HCT116 (cell line): ENCODE data around the gene S1PR1. TPM values are rescaled to one million over a fixed set of nuclear protein-coding genes. Genes with fewer than 3 reads are reported as not detected.

Experiments
- ATAC-seq: fragments of 200-7000 bp; cut with Tn5 transposase; 2 replicates; pipeline ENCODE4 v1.9.1; 2020; ENCODE audit warnings: mild to moderate bottlenecking, moderate library complexity
- BruUV-seq: library from RNA; stranded (reverse); fragments of 400-500 nt; replicated peaks from 2 replicates; lab custom pipeline; 2021; lab: Mats Ljungman, UMichigan
- CTCF ChIA-PET: fragments of 300-600 bp; sonication (Branson Sonifier 250); formaldehyde crosslinking; loops from one replicate; lab custom pipeline; 2021; ENCODE audit warnings: antibody characterized with exemption; lab: Charles Lee
- POLR2A ChIA-PET: fragments of 300-600, 350-600 bp; sonication (Branson Sonifier 250); formaldehyde crosslinking; loops from one replicate; lab custom pipeline; 2021; ENCODE audit warnings: antibody characterized with exemption; lab: Charles Lee
- RAD21 ChIA-PET, 2 experiments: fragments of 300-600 bp; sonication (Branson Sonifier 250); formaldehyde crosslinking; loops; one replicate each; lab custom pipeline; 2023; ENCODE audit warnings: low total read pairs in 2 of 2; ENCODE audit not compliant: uncharacterized antibody in 2 of 2, unreplicated experiment in 2 of 2, low non-redundant PET in 1 of 2; lab: Charles Lee
- DNase-seq: peaks from one replicate; pipeline ENCODE4 v3.0.0-alpha.2; 2010; ENCODE audit warnings: low read depth, low spot score
- H2AFZ ChIP-seq: fragments of 200-600 bp; shearing (Covaris generic), sonication (generic); 2 replicates; pipeline ENCODE4 v1.6.1; 2017; ENCODE audit warnings: low read depth, mixed run types, mixed read lengths, antibody characterized with exemption, low read length; ENCODE audit not compliant: poor library complexity, severe bottlenecking
- H3K27ac ChIP-seq: 2 replicates; pipeline ENCODE4 v1.5.1; 2012; ENCODE audit warnings: low read depth, low read length
- H3K27me3 ChIP-seq: fragments of 200-600 bp; sonication (generic); 2 replicates; pipeline ENCODE4 v1.6.1; 2016; ENCODE audit warnings: mixed run types, low read length, mixed read lengths; ENCODE audit not compliant: insufficient read depth
- H3K36me3 ChIP-seq, 2 experiments: fragments of 200-500 bp in 1 of 2; fragments of 200-600 bp in 1 of 2; sonication (Bioruptor generic) in 1 of 2; sonication (generic) in 1 of 2; 2 replicates each; pipeline versions ENCODE4 v1.5.1 to v1.6.1; 2014 to 2016; ENCODE audit warnings: low read length in 2 of 2, inconsistent platforms in 1 of 2, mixed read lengths in 1 of 2, mixed run types in 1 of 2; ENCODE audit not compliant: insufficient read depth in 2 of 2, control insufficient read depth in 1 of 2
- H3K4me1 ChIP-seq, 2 experiments: fragments of 200-600 bp in 1 of 2; sonication (generic) in 1 of 2; 2 replicates each; pipeline versions ENCODE4 v1.5.1 to v1.6.1; 2012 to 2017; ENCODE audit warnings: low read length in 2 of 2, inconsistent platforms in 1 of 2, mild to moderate bottlenecking in 1 of 2, mixed read lengths in 1 of 2, mixed run types in 1 of 2, moderate library complexity in 1 of 2; ENCODE audit not compliant: insufficient read depth in 2 of 2, control insufficient read depth in 1 of 2
- H3K4me2 ChIP-seq: fragments of 200-600 bp; sonication (generic); 2 replicates; pipeline ENCODE4 v1.6.1; 2017; ENCODE audit warnings: mixed run types, low read length, mixed read lengths
- H3K4me3 ChIP-seq, 2 experiments: fragments of 200-600 bp in 1 of 2; sonication (generic) in 1 of 2; replicated peaks in 1 of 2; 2 replicates each; pipeline ENCODE4 v1.5.1; 2011 to 2016; ENCODE audit warnings: low read length in 2 of 2, control low read depth in 1 of 2, low read depth in 1 of 2, mild to moderate bottlenecking in 1 of 2, mixed read lengths in 1 of 2, mixed run types in 1 of 2
- H3K79me2 ChIP-seq: fragments of 200-600 bp; sonication (generic); 2 replicates; pipeline ENCODE4 v1.6.1; 2017; ENCODE audit warnings: mild to moderate bottlenecking, mixed run types, low read length, moderate library complexity, mixed read lengths; ENCODE audit not compliant: insufficient read depth
- H3K9ac ChIP-seq: fragments of 200-600 bp; sonication (generic); 2 replicates; pipeline ENCODE4 v1.6.1; 2016; ENCODE audit warnings: low read length, mixed read lengths
- H3K9me2 ChIP-seq: fragments of 200-600 bp; sonication (generic), shearing (Covaris generic); 2 replicates; pipeline ENCODE4 v1.6.1; 2017; ENCODE audit warnings: mixed run types, mild to moderate bottlenecking, moderate library complexity; ENCODE audit not compliant: insufficient read depth
- H3K9me3 ChIP-seq, 2 experiments: fragments of 200-500 bp in 1 of 2; fragments of 200-600 bp in 1 of 2; sonication (Bioruptor generic) in 1 of 2; sonication (generic) in 1 of 2; 2 replicates each; pipeline ENCODE4 v1.6.1; 2014 to 2017; ENCODE audit warnings: low read length in 2 of 2, mixed read lengths in 2 of 2, inconsistent platforms in 1 of 2, low read depth in 1 of 2, mild to moderate bottlenecking in 1 of 2, mixed run types in 1 of 2, moderate library complexity in 1 of 2; ENCODE audit not compliant: control insufficient read depth in 1 of 2, insufficient read depth in 1 of 2
- H4K20me1 ChIP-seq: fragments of 200-600 bp; sonication (generic), shearing (Covaris generic); 2 replicates; pipeline ENCODE4 v1.6.1; 2017; ENCODE audit warnings: mixed run types, mild to moderate bottlenecking, moderate library complexity; ENCODE audit not compliant: insufficient read depth
- CBX3 ChIP-seq: IDR thresholded peaks from 2 replicates; pipeline ENCODE4 v1.6.1; 2012; ENCODE audit warnings: low read depth
- ELF1 ChIP-seq: IDR thresholded peaks from 2 replicates; pipeline ENCODE4 v1.6.1; 2012; ENCODE audit warnings: low read depth, borderline replicate concordance
- EZH2 ChIP-seq: fragments of 200-600 bp; sonication (generic); IDR thresholded peaks from 2 replicates; pipeline ENCODE4 v1.6.1; 2017; ENCODE audit warnings: antibody characterized with exemption, mixed run types
- EZH2phosphoT487 ChIP-seq: fragments of 200-600 bp; IDR thresholded peaks from 2 replicates; pipeline ENCODE4 v1.6.1; 2018; ENCODE audit warnings: antibody characterized with exemption, borderline replicate concordance
- FOSL1 ChIP-seq: IDR thresholded peaks from 2 replicates; pipeline ENCODE4 v1.6.1; 2012; ENCODE audit warnings: low read depth
- POLR2A ChIP-seq: IDR thresholded peaks from 2 replicates; pipeline ENCODE4 v1.7.0; 2011; ENCODE audit warnings: borderline replicate concordance; ENCODE audit not compliant: insufficient read depth, insufficient read length; ENCODE audit errors: extremely low read depth
- RAD21 ChIP-seq: IDR thresholded peaks from 2 replicates; pipeline ENCODE4 v1.6.1; 2012; ENCODE audit warnings: low read depth, mild to moderate bottlenecking
- SIN3A ChIP-seq: IDR thresholded peaks from 2 replicates; pipeline ENCODE4 v1.6.1; 2012; ENCODE audit warnings: low read depth
- SP1 ChIP-seq: IDR thresholded peaks from 2 replicates; pipeline ENCODE4 v1.6.1; 2012; ENCODE audit warnings: low read depth
- SRF ChIP-seq: IDR thresholded peaks from 2 replicates; pipeline ENCODE4 v1.6.1; 2012; ENCODE audit warnings: low read depth
- TCF7L2 ChIP-seq: IDR thresholded peaks from 2 replicates; pipeline ENCODE4 v1.7.0; 2011; ENCODE audit warnings: borderline replicate concordance, inconsistent platforms; ENCODE audit not compliant: insufficient read depth, insufficient read length; ENCODE audit errors: extremely low read depth
- YY1 ChIP-seq: IDR thresholded peaks from 2 replicates; pipeline ENCODE4 v1.6.1; 2011; ENCODE audit warnings: low read length, low read depth, moderate library complexity, mild to moderate bottlenecking; ENCODE audit not compliant: insufficient replicate concordance; ENCODE audit errors: extremely low read depth
- ZFX ChIP-seq: fragments of 450-650 bp; IDR thresholded peaks from 2 replicates; pipeline ENCODE4 v1.6.1; 2017
- ZNF274 ChIP-seq: fragments of 200-500 bp; sonication (Bioruptor generic); IDR thresholded peaks from 2 replicates; pipeline ENCODE4 v1.6.1; 2014; ENCODE audit warnings: mild to moderate bottlenecking, low read depth, low read length, inconsistent platforms
- intact Hi-C: fragments of 100-400 bp; cut with micrococcal nuclease; formaldehyde crosslinking; loops from 2 replicates; pipeline ENCODE4 v1.10.0; 2022
- total RNA-seq: library from RNA; stranded (reverse); gene quantifications from one replicate; pipeline ENCODE4 v1.2.1, GENCODE V29; 2021; ENCODE audit not compliant: unreplicated experiment
- TF ChIP-seq, protein P1 (sequence below): IDR thresholded peaks from 2 replicates; pipeline ENCODE4 v1.6.1; 2012; ENCODE audit warnings: low read depth

Gene S1PR1
- total RNA-seq, 1 experiment from 2014 or later = 0.61 TPM

GRCh38 chr1:101260556-101261350 lies 23.9 kb downstream of the S1PR1 start:
- intact Hi-C loops = no loop called here
- DNase-seq (no peak), ATAC-seq (no peak)
- no peak for TF ChIP-seq SRF
- no peak for TF ChIP-seq EZH2
- no peak for TF ChIP-seq CBX3
- TF ChIP-seq EZH2phosphoT487 = no peak
- TF ChIP-seq SP1 = no peak
- TF ChIP-seq ZFX = no peak
- TF ChIP-seq ELF1 = no peak
- TF ChIP-seq YY1 = no peak
- no peak for TF ChIP-seq SIN3A
- ChIA-PET RAD21 (no interaction called here), CTCF (no interaction called here), POLR2A (no interaction called here)
- H3K4me3 ChIP-seq = no peak overlapping the region
- H3K9ac ChIP-seq = no peak overlapping the region
- no peaks in the 10 kb centered on the region for H3K9me3 ChIP-seq
- no peak overlapping the region for H3K27ac ChIP-seq
- no peak overlapping the region for H3K4me2 ChIP-seq
- no peaks in the 10 kb centered on the region for H4K20me1 ChIP-seq
- no peaks in the 10 kb centered on the region for H3K9me2 ChIP-seq
- no peak overlapping the region for H2AFZ ChIP-seq
- no peaks in the 10 kb centered on the region for H3K36me3 ChIP-seq
- no peaks in the 10 kb centered on the region for H3K79me2 ChIP-seq
- no peaks in the 10 kb centered on the region for H3K27me3 ChIP-seq
- peaks cover 3 to 14% of the 10 kb centered on the region in 2 experiments; a peak in 3 of 4 replicates for H3K4me1 ChIP-seq
- BruUV-seq = no TSS peak

DNA sequence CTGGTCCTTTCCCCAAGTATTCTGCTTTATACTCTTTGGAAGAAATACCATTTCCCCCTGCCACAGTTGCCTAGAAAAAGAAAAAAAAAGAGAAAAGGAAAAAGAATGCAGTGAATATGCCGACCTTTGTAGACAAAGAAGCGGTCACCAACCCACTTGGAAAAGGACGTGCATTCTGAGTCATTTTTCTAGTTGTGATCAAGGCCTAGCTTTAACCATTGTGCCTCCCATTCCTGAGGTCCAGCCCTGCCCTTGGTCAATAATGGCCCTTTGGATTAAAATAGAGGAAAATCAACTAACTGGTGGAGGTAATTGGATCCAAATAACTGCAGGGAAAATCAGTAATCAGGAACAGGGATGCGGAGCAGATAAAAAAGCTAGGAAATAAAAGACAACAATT lies 24.8 kb downstream of the S1PR1 start:
- no peak overlapping the region for H3K4me2 ChIP-seq
- RAD21 ChIA-PET = no interaction called here
- no peak overlapping the region for H2AFZ ChIP-seq
- H4K20me1 ChIP-seq = no peaks in the 10 kb centered on the region
- H3K27me3 ChIP-seq = no peaks in the 10 kb centered on the region
- H3K27ac ChIP-seq = no peak overlapping the region
- no peaks in the 10 kb centered on the region for H3K9me2 ChIP-seq
- H3K9me3 ChIP-seq = no peaks in the 10 kb centered on the region
- no peak overlapping the region for H3K9ac ChIP-seq
- H3K36me3 ChIP-seq = no peaks in the 10 kb centered on the region
- peaks cover 3 to 14% of the 10 kb centered on the region in 2 experiments; a peak in 3 of 4 replicates for H3K4me1 ChIP-seq
- intact Hi-C loops = no loop called here
- BruUV-seq = no TSS peak
- CTCF ChIA-PET = no interaction called here
- DNase-seq = no peak
- no peak for ATAC-seq
- no peak overlapping the region for H3K4me3 ChIP-seq
- POLR2A ChIA-PET = no interaction called here
- no peaks in the 10 kb centered on the region for H3K79me2 ChIP-seq
- TF ChIP-seq ELF1 = no peak
- TF ChIP-seq TCF7L2 = no peak
- no peak for TF ChIP-seq POLR2A
- TF ChIP-seq, protein P1, sequence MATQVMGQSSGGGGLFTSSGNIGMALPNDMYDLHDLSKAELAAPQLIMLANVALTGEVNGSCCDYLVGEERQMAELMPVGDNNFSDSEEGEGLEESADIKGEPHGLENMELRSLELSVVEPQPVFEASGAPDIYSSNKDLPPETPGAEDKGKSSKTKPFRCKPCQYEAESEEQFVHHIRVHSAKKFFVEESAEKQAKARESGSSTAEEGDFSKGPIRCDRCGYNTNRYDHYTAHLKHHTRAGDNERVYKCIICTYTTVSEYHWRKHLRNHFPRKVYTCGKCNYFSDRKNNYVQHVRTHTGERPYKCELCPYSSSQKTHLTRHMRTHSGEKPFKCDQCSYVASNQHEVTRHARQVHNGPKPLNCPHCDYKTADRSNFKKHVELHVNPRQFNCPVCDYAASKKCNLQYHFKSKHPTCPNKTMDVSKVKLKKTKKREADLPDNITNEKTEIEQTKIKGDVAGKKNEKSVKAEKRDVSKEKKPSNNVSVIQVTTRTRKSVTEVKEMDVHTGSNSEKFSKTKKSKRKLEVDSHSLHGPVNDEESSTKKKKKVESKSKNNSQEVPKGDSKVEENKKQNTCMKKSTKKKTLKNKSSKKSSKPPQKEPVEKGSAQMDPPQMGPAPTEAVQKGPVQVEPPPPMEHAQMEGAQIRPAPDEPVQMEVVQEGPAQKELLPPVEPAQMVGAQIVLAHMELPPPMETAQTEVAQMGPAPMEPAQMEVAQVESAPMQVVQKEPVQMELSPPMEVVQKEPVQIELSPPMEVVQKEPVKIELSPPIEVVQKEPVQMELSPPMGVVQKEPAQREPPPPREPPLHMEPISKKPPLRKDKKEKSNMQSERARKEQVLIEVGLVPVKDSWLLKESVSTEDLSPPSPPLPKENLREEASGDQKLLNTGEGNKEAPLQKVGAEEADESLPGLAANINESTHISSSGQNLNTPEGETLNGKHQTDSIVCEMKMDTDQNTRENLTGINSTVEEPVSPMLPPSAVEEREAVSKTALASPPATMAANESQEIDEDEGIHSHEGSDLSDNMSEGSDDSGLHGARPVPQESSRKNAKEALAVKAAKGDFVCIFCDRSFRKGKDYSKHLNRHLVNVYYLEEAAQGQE = no peak
- TF ChIP-seq ZNF274 = no peak
- TF ChIP-seq CBX3 = no peak
- TF ChIP-seq RAD21 = no peak
- TF ChIP-seq FOSL1 = no peak
- TF ChIP-seq ZFX = no peak
- TF ChIP-seq SP1 = no peak
- no peak for TF ChIP-seq EZH2
- no peak for TF ChIP-seq SIN3A
- TF ChIP-seq EZH2phosphoT487 = no peak
